Inflammatory macrophage treated with lipopolysaccharide for 4 hours (primary cell): ENCODE data around the gene NCOA1.
"Not testable (repeated sequence)": the region's sequence is repeated elsewhere in the genome, so short reads cannot be mapped to it uniquely, and the experiment has no call there.

Experiments
- DNase-seq: peaks from one replicate; pipeline ENCODE4 v3.0.0-alpha.2; 2020

The NCOA1 gene

DNA sequence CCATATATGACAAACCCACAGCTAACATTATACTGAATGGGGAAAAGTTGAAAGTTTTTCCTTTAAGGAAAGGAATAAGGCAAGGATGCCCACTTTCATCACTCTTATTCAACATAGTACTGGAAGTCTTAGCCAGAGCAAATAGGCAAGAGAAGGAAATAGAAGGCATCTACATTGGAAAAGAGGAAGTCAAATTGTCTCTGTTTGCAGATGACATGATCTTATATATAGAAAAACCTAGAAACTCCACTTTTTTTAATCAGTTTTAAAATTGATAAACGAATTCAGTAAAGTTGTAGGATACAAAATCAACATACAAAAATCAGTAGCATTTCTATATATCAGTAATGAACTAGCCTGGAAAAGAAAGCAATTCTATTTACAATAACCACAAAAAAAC lies 90.9 kb downstream of the NCOA1 start:
- DNase-seq, result not testable (repeated sequence)

DNA sequence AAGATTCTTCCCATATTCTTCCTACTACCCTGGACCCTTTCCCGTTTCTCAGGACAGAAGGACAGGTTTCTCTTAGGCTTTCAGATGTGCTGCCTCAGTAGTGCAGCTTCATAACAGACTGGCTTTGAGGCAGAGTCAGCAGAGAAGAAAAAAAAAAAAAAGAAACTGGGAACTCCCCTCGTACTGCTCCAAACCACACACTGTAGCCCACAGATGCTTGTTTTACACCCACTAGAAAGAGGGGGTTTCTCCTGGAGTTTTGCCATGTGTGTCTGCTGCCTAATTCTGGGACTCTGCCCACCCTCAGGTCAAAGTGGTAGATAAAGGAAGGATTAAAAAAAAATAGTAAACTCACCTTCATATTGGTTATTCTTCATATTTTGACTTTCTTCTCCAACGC lies 95.9 kb downstream of the NCOA1 start:
- no peak for DNase-seq

DNA sequence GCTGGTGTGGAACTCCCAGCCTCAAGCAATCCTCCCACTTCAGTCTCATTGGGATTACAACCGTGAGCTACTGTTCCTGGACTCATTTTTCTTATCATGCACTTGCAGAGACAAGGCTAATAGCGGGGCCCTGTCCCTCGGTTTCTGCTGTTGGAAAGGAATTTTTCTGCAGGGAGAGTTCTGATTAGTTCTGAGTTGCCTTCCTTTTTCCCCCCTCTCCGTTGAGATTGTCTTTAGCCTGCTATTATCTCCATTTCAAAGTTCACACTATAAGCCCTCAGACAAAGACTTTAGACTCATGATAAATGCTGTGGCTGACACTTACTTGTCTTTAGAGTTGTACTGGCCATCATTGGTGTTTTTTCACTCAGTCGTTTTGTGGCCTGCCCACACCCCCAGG lies 97.2 kb downstream of the NCOA1 start:
- no peak for DNase-seq

DNA sequence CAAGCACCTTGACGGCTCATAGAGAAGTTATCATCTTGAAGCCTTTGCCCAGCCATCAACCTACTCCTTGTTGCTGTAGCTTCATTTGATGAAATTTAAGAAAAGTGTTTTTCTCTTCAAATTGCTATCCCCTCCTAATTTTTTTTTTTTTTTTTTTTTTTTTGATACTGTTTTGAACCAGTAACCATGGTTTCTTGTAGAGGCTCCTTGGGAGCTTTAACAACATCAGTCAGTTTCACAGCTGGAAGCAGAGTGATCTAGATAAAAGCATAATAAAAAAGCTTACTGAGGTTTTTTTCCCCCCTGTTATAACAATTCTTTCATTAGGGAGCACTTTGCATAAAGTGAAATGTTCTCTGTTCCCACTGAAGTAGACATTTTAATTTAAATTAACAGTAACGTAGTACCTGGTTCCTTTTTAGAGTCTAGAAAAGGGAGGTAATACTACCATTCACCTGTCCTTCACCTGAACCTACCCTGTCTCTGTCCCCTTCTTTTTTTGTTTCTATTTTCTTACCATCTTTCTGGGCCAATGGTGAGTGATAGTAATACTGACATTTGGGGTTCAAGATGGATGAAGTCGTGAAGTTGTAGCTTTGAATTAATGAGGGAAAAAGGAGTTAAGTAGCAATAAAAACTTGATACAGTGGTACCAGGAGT lies 101.5 kb downstream of the NCOA1 start:
- DNase-seq, result no peak

DNA sequence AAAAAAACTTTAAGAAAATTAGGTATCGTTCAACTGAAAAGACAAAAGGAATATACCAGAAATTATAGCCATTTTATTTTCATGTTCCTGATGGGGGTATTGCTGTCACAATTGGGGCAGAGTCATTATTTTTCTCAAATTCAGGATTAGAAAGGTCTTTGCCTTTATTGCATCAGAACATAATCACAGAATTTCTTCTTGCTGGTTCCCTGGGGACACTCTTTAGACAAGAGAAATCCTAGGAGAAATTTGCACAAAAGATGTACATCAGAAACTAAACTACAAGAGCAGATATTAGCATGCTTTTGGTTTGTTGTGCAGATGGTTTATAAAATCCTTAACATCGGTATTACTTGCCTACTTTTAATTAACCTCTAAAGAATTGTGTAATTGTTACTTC lies 103.2 kb downstream of the NCOA1 start:
- no peak for DNase-seq

DNA sequence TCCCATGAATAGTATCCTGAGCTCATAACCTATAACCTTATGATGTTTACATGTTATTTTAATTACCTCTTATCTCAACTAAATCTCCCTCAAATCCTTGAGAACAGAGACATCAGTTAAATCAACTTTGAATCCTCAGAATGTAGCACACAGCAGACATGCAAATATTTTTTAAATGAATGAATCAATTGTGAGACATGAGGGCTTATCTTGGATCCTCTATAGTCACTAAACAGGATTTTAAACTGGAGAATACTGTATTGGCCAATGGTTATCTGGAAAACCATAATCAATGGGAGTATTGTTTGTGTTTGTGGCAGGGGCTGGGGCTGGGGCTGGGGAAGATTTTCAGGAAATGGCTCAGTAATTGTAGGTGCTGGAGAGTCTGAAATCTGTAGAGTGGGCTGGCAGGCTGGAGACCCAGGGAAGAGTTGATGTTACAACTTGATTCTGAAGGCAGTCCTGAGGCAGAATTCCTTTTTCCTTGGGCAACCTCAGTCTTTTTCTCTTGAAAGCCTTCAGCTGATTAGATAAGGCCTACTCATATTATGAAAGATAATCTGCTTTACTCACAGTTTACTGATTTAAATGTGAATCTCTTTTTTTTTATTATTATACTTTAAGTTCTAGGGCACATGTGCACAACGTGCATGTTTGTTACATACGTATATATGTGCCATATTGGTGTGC lies 106.3 kb downstream of the NCOA1 start:
- no peak for DNase-seq

DNA sequence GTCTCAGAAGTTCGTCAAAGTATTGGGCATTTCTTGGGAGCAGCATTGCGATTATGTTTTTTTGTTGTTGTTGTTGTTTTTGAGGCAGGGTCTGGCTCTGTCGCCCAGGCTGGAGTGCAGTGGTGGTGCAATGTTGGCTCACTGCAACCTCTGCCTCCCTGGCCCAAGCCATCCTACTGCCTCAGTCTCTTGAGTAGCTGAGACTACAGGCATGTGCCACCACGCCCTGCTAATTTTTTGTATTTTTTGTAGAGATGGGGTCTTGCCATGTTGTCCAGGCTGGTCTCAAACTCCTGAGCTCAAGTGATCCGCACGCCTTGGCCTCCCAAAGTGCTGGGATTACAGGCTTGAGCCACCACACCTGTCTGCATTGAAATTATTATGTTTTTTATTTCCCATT lies 109.1 kb downstream of the NCOA1 start:
- DNase-seq, result not testable (repeated sequence)

DNA sequence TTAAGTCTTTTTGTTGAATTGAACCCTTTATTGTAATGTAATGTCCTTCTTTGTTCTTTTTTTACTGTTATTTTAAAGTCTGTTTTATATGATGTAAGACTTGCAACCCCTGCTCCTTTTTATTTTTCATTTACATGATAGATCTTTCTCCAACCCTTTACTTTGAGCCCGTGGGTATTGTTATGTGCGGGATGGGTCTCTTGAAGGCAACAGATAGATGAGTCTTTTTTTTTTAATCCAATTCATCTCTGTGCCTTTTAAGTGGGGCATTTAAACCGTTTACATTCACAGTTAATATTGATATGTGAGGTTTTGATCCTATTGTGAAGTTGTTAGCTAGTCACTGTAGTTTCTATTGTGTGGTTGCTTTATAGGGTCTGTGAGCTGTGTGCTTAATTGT lies 120.6 kb downstream of the NCOA1 start:
- DNase-seq, result no peak

DNA sequence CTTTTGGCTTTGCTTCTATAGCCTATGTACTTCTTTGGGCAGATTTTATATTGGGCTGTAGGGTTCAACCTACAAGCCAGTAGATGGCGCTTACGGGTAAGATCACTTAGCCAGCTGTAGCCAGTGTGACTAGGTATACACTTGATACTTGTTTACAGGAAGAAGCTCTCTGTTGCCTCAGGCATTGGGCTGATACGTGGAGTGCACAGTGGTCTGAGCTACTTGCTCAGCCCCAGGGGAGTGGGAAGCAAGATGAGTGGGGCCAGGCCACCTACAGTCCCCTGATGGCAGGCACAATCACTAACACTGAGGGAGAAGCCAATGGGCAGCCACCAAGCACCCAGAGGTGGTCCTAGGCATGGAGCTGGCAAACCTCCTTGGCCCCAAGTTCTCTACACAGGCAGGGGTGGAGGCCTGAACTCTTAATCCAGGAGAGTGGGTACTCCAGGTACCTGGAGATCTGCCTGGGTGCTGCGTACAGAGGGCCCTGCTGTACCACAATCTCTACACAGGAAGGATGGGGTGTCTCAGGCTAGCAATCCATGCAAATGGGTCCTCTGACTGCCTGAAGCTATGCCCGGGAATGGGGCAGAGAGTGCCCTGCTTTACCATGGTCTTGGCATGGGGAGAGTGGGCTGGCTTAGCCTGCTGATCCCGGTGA lies 122.2 kb downstream of the NCOA1 start:
- DNase-seq, result peak; percentile 53

DNA sequence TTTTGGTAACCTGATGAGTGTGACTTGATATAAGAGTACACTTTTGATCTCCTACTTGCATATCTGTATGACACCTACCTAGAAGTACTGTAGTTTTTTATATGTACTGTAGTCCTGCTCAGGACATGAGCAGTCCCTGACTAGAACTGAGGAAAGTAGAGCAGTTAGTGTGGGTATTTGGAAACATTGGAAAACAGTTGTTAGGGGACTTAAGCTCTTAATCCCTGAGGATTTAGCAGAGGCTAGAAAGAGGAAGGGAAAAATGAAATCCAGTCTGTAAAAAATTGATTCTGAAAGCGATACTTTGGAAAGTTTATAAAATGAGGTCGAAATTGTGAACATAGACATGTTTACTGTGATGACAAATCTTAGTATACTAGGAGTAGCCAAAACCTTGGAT lies 125.6 kb downstream of the NCOA1 start:
- DNase-seq, result no peak

DNA sequence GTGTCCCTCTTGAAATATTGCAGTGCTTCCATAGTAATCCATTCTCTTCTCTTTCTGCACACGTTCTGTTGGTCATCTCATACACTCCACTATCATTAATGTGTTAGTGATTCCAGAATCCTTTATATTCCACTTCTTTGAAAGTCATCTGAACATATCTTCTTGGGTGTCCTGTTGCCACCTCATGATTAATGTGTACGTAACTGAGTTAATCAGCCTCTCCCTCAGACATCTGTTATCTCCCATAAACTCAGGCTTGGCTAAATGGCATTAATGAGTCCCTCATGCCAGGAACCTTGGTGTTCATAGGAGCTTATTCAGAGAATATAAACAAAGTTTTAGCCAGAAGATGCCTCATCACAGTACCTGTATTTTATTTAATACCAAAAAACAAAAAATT lies 126.4 kb downstream of the NCOA1 start:
- no peak for DNase-seq

DNA sequence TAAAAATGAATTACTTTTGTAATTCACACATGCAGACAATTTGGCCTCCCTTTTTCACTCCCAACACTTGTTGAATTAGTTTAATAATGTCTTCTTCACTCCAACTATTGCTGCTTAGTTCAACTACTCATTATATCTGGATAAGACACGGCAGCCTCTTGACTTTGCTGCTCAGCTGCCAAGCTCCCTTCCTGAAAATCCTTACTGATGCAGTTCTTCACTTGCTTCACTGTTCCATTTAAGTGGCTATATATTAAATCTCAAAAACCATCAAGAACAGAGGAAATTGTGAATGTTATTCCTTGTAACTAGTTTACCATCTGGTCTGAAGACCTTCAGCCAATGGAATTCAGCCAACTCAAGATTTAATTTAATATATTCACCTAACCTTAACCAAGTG lies 127.1 kb downstream of the NCOA1 start:
- DNase-seq, result no peak

DNA sequence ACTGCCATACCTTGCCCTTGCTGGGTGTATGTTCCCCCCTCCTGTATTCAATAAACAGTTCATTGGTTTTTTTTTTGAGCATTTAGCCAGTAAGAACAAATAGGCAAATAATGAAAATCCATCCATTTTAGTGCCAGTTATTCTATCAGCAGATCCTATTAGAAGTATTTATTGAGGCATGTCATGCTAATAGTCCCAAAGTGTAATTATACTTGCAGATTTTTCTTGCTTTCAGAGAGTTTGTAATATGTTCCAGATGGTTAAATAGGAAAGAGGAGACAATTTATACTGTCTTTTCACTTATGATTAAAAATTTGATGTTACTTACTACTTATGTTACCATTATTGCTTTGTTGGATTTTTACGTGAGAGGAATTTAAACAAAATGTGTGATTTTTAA lies 127.6 kb downstream of the NCOA1 start:
- no peak for DNase-seq

DNA sequence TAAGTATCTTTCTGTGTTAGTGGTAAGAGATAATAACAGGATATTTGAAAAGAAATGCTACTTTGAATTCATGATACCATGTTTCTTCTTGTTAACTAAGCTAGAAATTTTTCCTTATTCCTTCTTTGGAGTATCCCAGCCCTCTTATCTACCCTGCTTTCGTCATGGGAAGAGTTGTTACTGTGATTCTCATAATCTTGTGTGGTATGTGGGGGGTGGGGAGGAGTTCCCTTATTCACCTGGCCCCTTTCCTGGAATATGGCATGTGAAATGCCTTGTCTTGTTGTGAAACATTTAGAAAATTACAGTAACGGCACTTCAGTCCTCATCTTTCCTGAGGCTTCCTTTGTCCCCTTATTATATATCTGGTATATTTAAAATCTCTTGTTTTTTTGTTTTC lies 129.9 kb downstream of the NCOA1 start:
- no peak for DNase-seq

DNA sequence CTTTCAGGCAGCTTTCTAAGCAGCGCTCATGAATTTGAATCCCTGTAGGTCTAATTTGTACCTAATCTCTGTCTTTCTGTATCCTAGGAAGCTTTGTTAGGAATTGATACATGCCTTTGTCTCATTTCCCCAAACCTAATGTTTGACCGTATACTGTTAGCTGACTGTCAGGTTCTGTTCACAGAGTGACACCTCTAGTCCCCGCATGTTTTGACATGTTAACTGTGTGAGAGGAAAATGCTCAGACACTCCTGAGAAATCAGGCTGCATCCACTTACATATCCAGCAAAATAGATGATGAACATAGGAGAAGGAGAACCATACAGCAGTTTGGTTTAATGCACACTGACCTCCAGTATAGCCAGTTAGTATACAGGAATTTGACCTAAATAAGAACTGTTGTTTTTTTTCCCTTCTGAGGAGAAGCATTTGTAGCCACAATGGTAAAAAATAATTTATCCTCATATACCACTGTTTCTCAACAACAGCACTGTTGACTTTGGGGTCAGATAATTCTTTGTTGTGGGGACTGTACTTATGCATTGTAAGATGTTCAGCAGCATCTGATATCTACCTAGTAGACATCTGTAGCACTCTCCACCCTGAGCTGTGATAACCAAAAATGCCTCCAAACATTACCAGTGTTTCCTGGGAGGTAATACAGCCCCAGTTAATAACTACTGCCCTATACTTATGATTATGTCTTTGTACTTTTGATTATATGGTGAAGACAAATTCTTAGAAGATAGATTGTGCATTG lies 130.9 kb downstream of the NCOA1 start:
- no peak for DNase-seq

DNA sequence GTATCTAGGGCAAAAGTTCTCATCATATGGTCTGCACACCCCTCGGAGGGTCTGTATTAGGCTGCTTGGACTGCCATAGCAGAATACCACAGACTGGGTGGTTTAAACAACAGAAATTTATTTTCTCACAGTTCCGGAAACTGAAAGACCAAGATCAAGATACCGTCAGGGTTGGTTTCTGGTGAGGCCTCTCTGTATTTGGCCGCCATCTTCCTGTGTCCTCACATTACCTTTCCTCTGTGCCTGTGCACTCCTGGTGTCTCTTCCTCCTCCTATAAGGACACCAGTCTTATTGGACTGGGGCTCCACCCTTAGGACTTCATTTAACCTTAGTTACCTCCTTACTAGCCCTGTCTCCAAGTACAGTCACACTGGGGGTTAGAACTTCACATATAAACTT lies 132.5 kb downstream of the NCOA1 start:
- DNase-seq, result no peak

DNA sequence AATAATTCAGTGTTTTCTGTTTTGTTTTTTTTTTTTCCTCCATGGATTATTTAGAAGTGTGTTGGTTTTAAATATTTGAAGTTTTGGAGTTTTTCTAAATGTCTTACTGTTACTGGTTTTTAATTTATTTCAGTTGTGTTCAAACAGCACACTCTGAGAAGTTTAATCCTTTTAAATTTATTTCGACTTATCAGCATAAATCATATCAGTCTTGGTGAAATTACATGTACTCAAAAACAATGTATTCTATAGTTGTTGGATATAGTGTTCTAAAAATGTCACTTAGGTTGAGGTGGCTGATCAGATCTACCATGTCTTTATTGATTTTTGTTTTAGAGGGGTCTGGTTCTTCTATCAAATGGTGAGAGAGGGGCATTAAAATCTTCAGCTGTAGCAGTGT lies 134.7 kb downstream of the NCOA1 start:
- DNase-seq, result no peak

DNA sequence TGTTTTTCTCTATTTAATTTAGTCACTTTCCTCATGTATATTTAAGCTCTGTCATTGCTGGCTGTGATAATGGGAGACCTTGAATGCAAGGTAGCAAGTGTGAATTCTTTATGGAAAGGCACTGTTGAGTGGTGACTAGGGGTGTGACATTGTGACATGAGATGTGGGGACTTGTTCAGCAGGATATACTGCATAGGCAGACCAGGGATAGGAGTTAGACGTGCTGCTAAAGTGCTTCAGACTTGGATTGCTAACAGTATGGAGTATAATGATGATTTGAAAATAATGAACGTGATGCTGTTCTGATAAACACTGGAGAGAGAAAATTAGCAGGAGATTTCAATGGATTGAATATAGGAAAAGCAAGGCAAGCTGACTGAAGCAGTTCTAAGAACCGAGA lies 135.1 kb downstream of the NCOA1 start:
- no peak for DNase-seq

DNA sequence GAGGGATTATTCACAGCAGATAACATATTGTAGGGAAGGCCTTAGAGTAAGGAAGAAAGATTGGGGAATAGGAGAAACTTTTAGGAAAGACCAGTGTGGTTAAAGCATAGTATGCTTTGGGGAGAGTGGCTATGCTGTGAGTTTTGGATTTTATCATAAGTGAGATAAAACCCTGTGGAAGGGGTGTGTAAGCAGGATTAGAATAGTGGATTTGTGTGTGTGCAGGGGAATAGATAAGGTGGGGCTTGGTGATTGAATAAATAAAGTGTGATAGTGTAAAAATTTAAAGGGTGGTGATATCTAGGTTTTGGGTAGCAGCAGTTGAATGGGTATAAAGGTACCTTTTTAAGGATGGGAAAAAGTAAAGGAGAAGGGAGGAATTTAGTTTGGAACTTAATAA lies 137.7 kb downstream of the NCOA1 start:
- DNase-seq, result no peak

DNA sequence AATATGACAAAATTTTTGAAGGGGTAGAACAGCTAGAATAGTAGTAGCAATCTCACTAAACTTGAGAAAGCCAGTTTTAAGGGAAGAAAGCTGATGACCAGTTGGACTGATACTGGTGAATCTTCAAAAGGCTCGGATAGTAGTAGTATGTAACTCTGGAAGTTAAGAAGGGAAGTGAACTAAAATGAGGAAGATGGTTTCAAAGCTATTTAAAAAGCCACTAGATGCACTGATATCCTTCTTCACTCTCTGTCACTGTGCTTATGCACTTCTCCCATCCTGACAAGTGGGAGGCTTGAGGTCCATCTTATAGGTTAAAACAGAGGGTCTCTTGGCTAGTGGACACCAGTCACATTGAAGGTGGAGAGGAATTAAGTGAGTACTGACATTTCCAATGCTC lies 141.1 kb downstream of the NCOA1 start:
- DNase-seq, result peak; percentile 58

DNA sequence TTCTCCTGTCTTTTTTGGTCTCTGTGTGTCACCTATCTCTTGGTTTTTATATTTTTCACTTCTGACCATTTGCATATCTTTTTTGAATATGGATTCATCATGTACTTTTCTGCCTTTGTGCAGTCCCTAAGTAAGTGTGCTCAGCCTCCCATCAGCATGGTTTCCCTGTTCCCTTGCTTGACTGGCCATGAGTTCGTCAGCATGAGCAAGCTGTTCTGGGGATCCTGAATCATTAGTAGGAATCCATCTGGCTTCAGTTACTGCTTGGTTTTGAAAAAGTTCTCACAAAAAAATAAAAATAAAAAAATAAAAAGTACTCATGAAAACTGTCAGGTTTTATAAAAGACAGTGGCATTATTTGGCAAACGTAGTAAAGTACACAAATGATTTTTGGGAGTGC lies 144.1 kb downstream of the NCOA1 start:
- no peak for DNase-seq

DNA sequence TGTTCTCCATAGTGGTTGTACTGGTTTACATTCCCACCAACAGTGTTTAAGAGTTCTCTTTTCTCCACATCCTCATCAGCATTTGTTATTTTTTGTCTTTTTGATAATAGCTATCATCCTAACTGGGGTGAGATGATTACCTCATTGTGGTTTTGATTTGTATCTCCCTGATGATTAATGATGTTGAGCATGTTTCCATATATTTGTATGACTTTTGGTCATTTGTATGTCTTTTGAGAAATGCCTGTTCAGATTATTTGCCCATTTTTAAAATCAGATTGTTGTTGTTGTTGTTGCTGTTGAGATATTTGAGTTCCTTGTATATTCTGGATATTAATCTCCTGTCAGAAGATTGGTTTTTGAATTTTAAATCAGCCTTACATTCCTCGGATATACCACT lies 147.5 kb downstream of the NCOA1 start:
- DNase-seq, result no peak

DNA sequence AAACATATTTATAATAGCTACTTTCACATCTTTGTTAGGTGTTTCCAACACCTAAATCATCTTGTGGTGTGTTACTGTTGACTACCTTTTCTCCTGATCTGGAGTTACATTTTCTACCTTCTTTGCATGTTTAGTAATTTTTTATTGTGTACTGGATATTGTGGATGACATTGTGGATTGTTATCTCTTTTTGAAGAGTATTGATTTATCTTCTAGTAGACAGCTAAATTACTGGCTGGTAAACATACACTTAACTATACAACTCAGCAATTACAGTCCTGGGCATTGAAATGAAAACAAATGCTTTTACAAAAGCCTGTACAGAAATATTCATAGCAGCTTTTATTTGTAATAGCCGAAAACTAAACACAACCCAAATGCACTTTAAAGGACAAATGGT lies 151.3 kb downstream of the NCOA1 start:
- no peak for DNase-seq

DNA sequence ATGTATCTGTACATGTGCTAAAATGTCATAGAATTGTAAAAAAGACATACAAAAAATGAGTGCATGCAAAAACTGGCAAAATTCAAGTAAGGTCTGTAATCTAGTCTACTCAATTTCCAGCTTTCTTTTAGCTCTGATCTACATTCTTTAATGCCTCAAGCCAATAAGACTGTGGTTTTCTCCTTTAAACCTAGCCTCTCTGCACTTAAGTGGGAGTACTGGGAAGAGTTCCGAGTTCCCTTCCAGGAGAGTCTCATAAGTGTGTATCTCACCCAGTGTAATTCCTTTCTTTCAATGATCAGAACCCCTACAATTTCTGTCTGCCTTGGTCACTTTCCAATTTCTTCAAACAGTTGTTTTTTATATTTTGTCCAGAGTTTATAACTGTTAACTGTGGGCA lies 152.0 kb downstream of the NCOA1 start:
- DNase-seq, result no peak
